ENCODE data around the gene PLCB1.
"Not testable (repeated sequence)": the region's sequence is repeated elsewhere in the genome, so short reads cannot be mapped to it uniquely, and the experiment has no call there.

PLCB1 gene

DNA sequence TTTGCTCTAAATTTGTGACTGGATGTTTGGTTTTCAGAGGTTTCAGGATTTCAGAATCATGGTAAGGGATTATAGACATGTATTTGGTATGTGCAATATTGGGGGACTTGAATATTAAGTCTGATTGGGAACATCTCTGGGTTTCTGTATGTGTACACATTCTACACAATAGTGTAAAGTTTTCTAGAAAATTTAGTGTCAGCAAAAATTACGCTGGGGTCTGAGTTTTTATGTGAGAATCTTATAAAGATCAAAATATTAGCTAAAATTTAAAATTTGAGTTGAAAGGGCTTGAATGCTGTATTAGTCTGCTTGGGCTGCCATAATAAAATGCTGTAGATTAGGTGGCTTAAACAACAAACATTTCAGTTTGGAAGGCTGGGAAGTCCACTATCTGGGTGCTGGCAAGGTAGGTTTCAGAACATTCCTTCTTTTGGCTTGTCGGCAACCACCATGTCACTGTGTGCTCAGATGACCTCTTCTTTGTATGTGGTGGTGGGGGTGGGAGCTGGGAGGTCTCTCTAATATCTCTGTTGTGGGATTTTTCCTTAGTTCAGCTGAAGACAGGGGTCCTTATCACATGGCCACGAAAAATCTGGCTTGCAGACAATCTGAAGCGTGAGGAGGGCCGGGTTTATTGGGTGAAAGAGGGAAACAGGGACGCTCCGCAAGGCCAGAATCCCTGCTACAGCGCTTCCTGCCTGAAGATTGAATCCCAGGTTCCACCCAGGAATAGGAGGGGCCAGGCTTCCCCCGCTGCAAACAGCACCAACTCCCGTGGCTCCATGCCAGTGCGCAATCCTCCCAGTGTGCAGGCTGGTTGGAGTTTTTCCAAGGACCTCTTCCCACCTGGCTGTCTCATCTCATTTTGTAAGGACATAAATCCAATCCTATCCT, 299.7 kb downstream of the PLCB1 start:
- Histone ChIP-seq H3K27ac (peak overlapping the region; percentile 87), H3K4me1 (ENCODE audit: control insufficient read depth in 1 of 2, insufficient read depth in 1 of 2, low read depth in 1 of 2, low read length in 1 of 2) (peaks cover 84 to 95% of the 10 kb centered on the region in 2 experiments), H3K36me3 (no peaks in the 10 kb centered on the region), H3K27me3 (no peaks in the 10 kb centered on the region), H3K4me3 (ENCODE audit: low read depth in 1 of 2, low read length in 1 of 2) (no peak overlapping the region), H3K9me3 (no peaks in the 10 kb centered on the region)
- TF ChIP-seq, protein P1, sequence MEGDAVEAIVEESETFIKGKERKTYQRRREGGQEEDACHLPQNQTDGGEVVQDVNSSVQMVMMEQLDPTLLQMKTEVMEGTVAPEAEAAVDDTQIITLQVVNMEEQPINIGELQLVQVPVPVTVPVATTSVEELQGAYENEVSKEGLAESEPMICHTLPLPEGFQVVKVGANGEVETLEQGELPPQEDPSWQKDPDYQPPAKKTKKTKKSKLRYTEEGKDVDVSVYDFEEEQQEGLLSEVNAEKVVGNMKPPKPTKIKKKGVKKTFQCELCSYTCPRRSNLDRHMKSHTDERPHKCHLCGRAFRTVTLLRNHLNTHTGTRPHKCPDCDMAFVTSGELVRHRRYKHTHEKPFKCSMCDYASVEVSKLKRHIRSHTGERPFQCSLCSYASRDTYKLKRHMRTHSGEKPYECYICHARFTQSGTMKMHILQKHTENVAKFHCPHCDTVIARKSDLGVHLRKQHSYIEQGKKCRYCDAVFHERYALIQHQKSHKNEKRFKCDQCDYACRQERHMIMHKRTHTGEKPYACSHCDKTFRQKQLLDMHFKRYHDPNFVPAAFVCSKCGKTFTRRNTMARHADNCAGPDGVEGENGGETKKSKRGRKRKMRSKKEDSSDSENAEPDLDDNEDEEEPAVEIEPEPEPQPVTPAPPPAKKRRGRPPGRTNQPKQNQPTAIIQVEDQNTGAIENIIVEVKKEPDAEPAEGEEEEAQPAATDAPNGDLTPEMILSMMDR (IDR thresholded peaks at IDR 0.05): no peak

DNA sequence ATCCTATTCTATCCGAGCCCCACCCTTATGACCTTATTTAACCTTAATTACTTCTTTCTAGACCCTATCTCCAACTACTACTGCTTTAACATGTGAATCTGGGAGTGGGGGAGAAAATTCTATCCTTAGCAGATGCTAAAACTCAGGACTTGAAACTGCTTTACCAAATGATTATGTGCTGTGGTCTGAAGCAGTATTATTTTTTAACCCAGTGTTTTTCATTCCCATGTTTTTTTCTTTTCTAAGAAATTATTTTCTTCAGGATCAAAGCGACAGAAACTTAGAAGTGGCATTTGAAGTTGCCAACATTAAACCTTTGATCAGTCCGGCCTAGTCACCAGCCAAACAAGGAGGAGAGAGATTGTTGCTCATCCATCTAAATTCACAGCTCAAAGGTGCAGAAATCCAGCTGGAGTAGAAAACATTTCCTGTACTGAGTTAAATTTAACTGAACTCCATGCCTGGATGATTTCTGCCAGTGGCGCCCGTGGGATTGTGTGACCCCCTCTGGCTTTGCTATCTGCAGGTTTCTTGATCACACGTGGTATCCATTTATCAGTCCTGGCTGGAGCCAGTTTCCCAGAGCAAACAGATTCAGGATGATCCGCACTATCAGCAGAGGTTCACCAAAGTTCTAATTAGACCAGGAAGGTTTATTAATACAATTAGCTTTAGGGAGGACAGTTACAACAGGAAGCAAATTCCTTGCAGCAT, 300.5 kb downstream of the PLCB1 start:
- Histone ChIP-seq H3K36me3 (no peaks in the 10 kb centered on the region), H3K9me3 (no peaks in the 10 kb centered on the region), H3K4me1 (ENCODE audit: control insufficient read depth in 1 of 2, insufficient read depth in 1 of 2, low read depth in 1 of 2, low read length in 1 of 2) (peaks cover 76 to 89% of the 10 kb centered on the region in 2 experiments), H3K27me3 (no peaks in the 10 kb centered on the region), H3K27ac (peak overlapping the region; percentile 87), H3K4me3 (ENCODE audit: low read depth in 1 of 2, low read length in 1 of 2) (no peak overlapping the region)
- TF ChIP-seq, protein P1 (IDR thresholded peaks at IDR 0.05): no peak

DNA sequence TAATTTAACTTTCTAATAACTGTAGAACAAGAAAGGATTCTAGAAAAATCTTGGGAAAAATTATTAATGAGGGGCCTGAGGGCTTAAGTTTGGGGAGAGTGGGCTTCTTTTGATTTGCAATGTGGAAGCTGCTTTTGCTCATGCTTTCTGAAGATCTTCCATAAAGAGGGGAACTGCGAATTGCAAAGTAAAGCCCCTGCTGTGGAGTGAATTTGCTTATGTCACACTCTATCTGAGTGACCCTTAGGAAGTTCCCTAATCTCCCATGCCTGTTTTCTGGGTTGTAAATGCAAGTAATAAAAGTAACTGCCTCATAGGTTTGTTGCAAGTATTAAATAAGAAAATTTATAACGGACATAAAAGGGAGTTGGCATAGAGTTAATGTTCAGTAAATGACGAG, 301.2 kb downstream of the PLCB1 start:
- H3K27ac ChIP-seq: peak overlapping the region; percentile 87
- no peaks in the 10 kb centered on the region for H3K9me3 ChIP-seq
- no peaks in the 10 kb centered on the region for H3K36me3 ChIP-seq
- H3K27me3 ChIP-seq: no peaks in the 10 kb centered on the region
- TF ChIP-seq, protein P1 (IDR thresholded peaks at IDR 0.05): no peak
- H3K4me1 ChIP-seq (ENCODE audit: control insufficient read depth in 1 of 2, insufficient read depth in 1 of 2, low read depth in 1 of 2, low read length in 1 of 2): peaks cover 69 to 83% of the 10 kb centered on the region in 2 experiments
- peak overlapping the region in 1 of 2 experiments; percentile 24 for H3K4me3 ChIP-seq (ENCODE audit: low read depth in 1 of 2, low read length in 1 of 2)

DNA sequence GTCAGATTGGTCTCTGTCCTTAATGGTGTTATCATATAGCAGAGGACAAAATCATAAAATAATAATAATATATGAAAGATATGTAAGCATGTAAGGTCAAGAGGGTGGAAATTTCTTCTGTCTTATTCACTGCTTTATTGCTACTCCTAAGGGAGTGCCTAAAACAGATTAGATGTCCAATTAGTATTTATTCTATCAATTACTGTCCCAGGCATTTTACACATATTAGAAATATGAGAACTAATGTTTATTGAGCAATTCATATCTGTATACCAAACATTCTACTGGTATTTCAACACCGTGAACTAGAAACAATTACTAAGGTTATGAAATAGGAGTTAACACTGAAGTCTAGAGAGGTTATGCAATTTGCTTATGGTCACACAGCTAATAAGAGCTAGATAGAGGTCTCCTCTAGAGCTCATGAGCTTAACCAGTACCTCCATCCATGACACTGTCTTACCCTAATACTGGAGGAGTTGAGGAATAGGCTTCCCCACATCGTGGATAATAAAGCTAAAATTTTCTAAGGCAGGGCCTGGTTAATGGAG, 302.3 kb downstream of the PLCB1 start:
- H3K4me1 ChIP-seq (ENCODE audit: control insufficient read depth in 1 of 2, insufficient read depth in 1 of 2, low read depth in 1 of 2, low read length in 1 of 2): peaks cover 58 to 72% of the 10 kb centered on the region in 2 experiments
- peak overlapping the region in 1 of 2 experiments; percentile 14 for H3K4me3 ChIP-seq (ENCODE audit: low read depth in 1 of 2, low read length in 1 of 2)
- no peaks in the 10 kb centered on the region for H3K9me3 ChIP-seq
- no peaks in the 10 kb centered on the region for H3K36me3 ChIP-seq
- TF ChIP-seq, protein P1 (IDR thresholded peaks at IDR 0.05): no peak
- H3K27me3 ChIP-seq: no peaks in the 10 kb centered on the region
- peak overlapping the region; percentile 87 for H3K27ac ChIP-seq

DNA sequence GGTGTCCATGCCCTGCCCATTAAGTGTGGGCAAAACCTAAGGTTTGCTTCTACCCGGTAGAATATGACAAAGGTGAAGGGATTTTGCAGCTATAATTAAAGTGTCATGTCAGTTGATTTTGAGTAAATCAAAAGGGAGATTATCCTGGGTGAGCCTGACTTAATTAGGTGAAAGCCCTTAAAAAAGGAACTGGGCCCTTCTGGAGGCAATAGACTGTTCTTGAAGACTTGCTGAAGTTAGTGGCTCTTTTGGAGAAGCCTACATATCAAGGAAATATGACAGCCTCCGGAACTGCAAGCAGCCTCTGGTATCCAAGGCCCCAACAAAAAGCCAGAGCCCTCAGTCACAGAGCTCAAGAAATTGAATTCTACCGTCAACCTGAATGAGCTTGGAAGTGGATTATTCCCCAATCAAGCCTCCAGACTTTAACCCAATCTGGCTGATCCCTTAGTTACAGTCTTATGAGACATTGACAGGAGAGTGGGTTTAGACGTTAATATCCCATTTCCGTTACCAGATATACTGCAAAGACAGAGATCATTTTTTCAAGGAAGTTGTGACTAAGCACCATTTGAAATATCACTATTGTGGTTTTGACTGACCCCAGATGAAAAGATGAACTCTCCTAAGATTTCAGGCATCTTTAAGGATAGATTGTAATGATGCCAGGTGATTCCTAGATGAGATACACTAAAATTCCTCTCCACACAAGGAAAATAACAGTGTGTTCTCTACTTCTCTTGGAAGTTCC, 303.4 kb downstream of the PLCB1 start:
- TF ChIP-seq, protein P1 (IDR thresholded peaks at IDR 0.05): no peak
- H3K27me3 ChIP-seq: no peaks in the 10 kb centered on the region
- H3K4me3 ChIP-seq (ENCODE audit: low read depth in 1 of 2, low read length in 1 of 2): peak overlapping the region in 1 of 2 experiments; percentile 26
- H3K36me3 ChIP-seq: no peaks in the 10 kb centered on the region
- H3K4me1 ChIP-seq (ENCODE audit: control insufficient read depth in 1 of 2, insufficient read depth in 1 of 2, low read depth in 1 of 2, low read length in 1 of 2): peaks cover 47 to 61% of the 10 kb centered on the region in 2 experiments
- no peaks in the 10 kb centered on the region for H3K9me3 ChIP-seq
- H3K27ac ChIP-seq: peak overlapping the region; percentile 87

DNA sequence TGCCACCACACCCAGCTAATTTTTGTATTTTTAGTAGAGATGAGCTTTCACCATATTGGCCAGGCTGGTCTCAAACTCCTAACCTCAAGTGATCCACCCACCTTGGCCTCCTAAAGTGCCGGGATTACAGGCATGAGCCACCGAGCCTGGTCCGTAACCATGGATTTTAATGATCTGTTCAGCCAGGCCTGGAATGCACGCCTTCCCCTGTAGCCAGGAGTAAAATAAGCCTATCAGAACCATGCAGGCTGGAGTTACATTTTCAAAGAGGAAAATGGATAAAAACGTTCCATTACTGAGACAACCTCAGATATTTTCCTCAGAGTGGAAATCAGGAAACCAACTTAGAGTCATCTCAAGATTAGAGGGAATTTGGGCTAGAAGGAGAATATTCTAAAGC, 304.9 kb downstream of the PLCB1 start:
- not testable (repeated sequence) for H3K4me3 ChIP-seq (ENCODE audit: low read depth in 1 of 2, low read length in 1 of 2); H3K36me3 ChIP-seq; H3K9me3 ChIP-seq; H3K27me3 ChIP-seq
- Histone ChIP-seq H3K4me1 (ENCODE audit: control insufficient read depth in 1 of 2, insufficient read depth in 1 of 2, low read depth in 1 of 2, low read length in 1 of 2) (peaks cover 45 to 51% of the 10 kb centered on the region in 2 experiments), H3K27ac (peak overlapping the region; percentile 87)

All from neutrophil (primary cell).